HG03439 (cell line): ENCODE measurements around the gene WDFY4.

ENCODE experiments used
- ATAC-seq: cut with Tn5 transposase; IDR thresholded peaks from one replicate; pipeline ENCODE4 v1.9.1; 2021; ENCODE audit warnings: mild to moderate bottlenecking, moderate library complexity; ENCODE audit not compliant: unreplicated experiment

WDFY4 gene

DNA sequence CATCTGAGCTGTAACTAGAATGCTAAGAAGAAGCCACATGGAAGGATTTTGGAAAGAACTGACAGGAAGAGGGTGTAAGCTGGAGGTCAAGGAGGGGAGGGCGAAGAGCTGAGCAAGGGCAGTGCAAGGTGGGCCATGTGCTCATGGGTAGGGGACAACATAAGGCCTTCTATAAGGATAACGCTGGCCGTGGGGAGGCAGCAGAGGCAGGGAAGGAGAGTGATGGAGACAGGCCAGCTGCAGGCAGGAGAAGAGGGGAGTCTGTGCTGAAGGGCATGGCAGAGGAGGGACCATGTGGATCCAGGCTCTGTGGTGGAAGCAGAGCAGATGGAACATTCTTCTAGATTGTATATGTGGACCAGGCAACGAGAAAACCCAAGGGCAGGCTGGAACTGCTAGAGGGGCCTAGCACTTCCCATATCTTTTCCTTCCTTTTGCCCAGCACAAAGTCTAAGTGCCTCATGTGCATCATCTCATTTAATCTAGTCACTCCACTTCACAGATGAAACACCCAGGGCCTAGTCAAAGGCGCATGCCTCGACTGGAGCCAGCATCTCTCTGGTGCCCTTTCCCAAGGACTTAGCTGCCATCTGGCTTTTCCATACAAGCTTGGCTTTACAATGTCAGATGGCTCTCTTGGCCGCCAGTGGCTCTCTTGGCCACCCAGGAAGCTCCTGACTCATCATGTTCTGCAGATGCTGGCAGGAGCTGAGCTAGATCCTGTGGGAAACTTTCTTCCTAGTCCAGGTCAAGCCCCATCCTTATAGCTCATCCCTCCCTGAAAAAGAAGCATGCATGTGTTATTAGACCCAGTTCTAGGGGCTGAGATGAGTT lies 248.4 kb downstream of the WDFY4 start:
- ATAC-seq, result no peak

DNA sequence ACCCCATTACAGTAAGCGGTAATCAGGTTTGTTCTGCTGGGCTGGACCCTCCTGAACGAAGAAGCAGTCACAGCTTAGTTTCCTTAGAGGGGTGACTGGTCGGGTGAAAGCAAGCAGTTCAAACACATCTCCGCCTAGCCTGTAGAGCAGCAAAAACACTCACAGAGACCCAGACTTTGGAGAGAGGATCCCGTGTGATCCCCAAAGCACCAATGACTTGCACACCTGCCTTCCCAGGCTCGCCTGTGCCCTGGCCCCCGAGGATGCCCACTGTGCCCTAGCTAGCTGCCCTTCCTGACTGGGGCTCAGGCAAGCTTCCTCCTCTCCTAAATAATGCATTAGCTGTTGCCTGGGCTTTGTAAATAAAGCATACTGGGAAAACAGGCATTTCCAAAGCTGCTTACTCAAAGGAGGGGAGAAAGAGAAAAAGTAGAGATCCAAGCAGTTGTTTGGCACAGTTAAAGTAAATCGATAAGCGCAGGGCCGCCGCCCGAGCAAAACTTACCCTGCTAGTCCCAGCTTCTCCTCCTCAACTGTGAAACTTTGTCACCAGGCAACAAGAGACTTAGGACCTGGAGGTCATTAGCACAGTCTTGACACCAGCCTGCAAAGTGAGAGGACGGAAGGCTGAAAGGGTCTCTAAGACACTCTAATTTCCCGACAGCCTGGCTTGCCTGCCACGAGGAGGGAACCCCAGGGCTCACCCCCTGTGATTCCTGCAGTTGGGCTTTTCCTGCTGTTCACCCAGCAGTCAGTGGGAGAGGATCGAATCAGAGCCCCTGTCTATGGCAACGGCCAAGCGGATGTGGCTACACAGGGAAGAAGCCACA lies 250.2 kb downstream of the WDFY4 start:
- ATAC-seq, result no peak

DNA sequence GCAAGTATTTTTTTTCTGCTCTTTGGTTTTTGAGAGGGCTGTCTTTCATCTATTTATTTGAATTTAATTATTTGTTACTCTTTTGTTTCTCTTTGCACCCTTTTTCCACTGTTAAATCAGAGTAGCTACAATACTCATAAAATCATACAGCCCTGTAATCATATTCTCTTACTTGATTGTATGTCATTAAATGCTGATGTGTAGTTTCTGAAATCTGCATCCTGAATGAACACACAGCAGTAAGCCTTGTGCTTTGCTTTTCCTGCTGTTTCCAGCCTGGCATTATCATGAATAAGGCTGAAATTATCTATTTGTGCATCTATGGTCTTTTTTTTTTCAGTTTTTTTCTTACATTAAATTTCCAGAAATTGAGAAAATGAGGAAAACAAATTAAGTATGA lies 250.9 kb downstream of the WDFY4 start:
- no peak for ATAC-seq

DNA sequence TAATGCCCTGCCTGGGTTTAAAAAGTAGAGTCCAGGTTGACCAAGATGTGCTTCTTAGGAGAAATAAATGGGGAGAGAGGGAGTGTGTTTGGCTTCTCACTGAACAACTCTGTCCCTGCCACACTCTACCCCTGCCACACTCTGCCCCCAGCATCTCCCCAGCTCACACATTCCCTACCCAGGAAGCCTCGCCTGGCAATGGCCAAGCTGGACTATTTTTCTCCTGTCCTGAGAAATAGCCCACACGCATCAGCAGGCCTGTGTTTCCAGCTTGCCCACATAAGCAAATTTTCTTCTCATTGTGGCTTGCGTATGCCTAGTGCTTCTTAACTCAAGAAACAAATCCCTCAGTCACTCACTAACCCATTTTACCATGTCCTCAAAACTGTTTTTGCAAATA lies 253.1 kb downstream of the WDFY4 start:
- ATAC-seq, result no peak

DNA sequence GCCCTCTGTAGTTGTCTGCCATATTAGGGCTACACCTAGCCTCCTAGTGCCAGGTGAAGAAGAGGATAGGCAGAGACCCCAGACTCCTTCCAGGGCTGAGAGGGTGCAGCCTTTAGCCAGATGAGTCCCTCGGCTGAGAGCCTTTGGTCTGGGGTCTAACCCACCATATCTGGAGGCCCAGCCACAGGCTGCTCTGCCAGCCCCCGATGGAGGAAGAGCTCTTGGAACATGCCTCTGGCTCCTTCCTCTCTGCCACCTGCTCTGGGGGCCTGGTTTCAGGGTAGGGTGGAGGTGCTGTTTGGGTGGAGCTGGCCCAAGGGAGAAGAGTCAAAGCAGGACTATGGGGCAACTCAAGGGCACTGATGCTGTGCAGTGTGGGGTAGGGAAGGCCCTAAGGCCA lies 253.6 kb downstream of the WDFY4 start:
- no peak for ATAC-seq

DNA sequence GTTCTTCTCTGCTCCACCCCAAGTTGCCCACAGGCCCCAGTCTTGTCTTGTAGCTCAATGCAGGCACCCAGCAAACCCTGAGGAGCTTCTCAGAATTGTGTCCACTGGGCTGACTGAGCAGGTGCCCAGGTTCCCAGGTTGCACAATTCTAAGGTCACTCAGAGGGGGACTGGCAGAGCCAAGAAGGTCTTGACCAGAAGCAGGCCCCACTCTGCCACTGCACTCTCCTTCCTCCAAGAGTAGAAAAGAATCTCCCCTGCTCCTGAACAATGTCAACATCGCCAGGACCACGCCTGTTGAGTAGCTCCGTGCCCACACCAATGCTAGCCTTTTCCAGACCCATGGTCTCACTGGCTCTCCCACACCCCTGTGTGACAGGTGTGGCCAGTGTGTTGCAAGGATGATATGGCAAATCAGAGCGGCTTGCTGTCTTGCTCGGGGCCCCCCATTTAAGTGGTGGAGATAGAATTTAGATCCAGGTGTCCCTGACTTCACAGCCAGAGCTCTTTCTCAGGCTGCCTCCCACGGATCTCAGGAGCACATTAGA lies 254.4 kb downstream of the WDFY4 start:
- ATAC-seq, result no peak

DNA sequence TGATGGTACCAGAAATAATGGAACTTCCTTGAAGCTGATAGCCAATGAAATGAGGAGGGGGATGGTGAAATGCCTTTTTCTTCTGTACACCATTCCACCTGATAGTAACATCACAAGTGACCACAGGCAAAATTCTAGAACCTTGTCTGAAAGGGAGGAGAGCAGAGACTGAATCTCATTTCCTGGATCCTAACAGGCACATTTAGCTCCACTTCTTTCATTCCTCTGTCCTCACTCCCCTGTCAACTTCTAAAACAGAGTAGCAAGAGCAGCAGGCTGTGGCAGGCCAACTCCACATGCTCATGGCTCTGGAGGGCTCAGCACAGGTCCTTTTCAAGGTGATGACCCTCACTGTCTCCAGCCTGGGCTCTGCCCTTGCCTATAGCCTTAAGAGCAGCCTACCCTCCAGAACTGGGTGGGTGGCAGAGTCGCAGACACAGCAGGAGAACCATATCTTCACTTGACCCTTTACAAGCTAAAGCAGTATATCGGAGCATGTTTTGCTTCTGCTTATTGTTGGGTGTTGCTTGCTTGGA lies 255.2 kb downstream of the WDFY4 start, which contains the start of gene LRRC18:
Gene LRRC18, minus strand, starts transcription at position 51 of the 536 bp plus-strand sequence. CDS start 25,685 bp downstream, outside the sequence.
- no peak for ATAC-seq

DNA sequence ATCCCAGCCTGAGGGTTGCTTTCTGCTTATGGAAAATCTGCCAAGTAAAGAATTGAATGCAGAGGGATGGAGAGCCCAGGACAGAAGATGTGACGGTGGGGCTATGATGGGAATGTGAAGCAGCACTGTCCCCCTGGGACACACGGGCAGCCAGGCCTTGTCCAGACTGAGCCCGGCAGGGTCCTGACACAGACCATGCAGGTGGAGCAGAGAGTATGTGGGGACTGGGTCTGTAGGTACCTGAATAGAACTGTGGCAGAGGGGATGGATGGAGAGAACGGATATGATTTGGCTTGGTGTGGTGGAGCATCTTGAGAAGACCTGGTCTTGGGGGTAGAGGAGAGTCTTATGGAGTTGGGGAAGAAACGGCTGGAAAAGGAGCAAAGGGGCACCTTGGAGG lies 255.7 kb downstream of the WDFY4 start:
- ATAC-seq, result no peak

DNA sequence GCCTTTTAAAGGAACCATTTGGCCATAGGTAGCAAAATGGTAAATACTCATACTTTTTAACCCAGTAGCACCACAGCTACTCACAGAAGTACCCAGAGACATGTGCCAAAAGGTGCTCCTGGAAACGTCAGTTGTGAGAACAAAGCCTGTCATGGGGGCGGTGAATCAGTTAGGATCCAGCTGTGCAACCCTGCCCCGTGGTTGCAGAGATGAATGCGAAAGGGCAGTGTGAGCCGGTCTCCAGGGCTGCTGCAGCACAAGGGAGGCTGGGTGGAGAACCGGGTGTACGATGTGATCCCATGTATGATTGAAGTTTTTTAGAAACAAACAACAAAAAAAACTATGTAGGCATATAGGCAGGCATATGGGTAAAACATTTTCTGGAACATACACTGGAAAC lies 256.3 kb downstream of the WDFY4 start:
- no peak for ATAC-seq

DNA sequence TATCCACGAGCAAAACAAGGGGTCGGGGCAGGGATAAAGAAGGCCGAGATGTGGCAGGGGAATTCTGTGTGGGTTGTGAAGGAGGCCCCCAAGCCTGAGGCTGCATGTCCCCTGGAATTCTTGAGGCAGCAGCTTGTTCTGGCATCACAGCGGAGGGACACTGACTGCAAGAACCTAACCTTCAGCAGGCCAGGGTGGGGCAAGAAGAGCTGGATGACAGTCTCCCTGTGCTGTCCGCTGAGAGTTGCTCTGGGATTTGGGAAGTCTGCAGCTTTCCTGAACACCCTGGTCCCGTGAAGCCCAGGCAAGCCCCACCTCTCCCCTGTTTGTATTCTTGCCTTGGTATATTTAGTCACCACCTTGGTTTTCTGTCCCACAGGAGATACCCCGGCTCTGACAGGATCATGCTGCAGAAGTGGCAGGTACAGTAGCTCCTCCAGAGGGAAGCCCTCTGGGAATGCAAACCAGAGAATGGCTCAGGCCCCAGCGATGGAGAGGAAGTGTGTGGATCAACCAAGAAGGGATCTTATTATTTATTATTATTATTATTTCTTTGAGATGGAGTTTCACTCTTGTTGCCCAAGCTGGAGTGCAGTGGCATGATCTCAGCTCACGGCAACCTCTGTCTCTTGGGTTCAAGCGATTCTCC lies 256.9 kb downstream of the WDFY4 start:
- no peak for ATAC-seq

DNA sequence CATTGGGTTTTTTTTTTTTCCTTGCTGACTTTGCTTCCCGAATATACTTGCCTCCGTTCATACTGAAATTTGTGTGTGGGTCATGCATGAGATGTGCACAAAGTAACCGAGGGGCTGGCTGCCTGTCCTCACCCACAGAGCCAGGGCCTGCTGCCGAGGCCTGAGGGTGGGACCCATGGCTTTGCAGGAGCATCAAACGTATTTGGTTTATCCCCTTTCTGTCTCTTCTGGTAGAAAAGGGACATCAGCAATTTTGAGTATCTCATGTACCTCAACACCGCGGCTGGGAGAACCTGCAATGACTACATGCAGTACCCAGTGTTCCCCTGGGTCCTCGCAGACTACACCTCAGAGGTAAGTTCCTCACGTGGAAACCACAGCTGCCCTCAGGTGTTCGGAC lies 258.4 kb downstream of the WDFY4 start:
- no peak for ATAC-seq

DNA sequence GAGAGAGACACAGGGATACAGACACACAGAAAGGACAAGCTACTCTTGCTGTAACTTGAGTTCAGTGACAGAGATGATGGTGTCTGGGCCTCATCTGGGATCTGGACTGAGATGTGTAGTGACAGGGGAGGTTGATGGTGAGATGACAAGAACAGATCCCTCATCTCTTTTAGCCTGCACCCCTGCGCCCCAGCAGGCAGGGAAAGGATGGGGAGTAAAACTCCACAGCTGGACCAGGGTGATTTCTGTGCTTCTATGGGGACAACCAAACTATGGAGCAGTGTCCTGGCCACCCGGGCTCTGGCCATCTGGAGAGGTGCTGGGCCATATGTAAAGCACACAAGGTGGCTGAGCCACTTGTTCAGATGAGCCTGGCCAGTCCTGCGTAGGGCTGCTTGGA lies 259.5 kb downstream of the WDFY4 start:
- ATAC-seq, result no peak

DNA sequence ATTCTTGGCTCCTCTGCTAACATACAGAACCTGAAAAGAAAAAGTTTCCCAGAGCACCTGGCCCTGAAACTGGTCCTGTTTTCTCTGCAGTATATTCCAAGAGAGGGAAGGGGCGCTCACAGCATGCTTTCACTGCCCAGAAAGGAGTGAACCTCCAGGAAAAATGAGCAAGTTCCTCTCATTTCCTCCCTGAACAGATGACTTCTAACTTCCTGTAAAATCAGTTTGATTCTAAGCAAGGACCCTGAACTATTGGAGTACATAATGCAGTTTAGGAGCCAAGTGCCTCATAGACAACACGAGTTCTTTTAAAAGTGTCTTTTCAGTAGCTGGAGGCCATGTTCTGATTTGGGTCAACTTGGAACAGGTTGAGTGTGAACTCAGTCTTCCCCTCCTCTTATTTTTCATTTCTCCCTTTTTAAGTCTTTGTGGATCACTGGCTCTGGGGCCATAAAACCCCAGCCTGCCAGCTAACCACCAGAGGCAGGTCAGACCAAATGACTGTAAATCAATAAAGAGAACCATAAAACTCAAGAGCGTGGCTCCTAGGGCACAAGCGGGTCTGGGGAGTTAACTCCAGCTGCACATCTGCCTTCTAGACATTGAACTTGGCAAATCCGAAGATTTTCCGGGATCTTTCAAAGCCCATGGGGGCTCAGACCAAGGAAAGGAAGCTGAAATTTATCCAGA lies 260.9 kb downstream of the WDFY4 start:
- ATAC-seq, result no peak

DNA sequence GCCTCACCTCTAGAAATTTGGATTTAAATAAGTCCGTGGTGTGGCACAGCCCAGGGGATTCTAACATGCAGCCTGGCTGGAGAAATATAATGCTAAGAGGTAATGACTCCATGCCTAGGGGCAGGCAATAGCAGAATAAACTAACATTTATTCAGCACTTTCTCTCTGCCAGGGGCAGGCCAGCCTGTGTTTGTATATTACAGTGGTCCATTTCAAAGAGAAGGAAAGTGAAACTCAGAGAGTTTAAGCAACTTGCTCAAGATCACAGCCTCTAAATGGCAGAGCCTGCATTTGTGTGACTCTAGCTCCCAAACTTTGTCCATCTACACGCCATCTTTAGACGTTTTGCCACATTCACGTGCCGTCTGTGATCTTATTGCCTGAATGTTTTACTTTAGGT lies 261.7 kb downstream of the WDFY4 start:
- no peak for ATAC-seq

DNA sequence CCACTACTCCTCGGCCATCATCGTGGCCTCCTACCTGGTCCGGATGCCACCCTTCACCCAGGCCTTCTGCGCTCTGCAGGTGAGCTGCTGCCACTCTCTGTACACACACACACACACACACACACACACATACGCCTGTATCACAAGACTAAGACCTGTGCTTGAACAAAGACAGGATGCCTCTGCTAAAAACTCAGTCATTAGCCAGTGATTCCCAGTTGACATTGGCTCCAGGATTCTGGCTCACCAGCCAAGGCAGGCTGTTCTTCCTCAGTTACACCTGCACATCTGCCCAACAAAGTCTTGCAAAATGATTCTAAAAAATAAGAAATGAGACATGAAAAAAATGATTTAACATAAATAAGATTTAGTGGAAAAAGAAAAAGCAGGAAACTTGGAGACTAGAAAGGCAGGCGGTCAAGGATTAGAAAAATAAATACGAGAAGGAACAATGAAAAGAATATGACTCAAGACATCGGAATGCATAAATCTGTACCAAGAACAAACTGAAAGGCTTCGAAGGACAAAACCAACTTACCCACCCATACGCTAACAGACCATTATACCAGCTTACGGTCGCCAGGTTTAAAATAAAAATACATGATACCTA lies 262.3 kb downstream of the WDFY4 start:
- ATAC-seq, result no peak

DNA sequence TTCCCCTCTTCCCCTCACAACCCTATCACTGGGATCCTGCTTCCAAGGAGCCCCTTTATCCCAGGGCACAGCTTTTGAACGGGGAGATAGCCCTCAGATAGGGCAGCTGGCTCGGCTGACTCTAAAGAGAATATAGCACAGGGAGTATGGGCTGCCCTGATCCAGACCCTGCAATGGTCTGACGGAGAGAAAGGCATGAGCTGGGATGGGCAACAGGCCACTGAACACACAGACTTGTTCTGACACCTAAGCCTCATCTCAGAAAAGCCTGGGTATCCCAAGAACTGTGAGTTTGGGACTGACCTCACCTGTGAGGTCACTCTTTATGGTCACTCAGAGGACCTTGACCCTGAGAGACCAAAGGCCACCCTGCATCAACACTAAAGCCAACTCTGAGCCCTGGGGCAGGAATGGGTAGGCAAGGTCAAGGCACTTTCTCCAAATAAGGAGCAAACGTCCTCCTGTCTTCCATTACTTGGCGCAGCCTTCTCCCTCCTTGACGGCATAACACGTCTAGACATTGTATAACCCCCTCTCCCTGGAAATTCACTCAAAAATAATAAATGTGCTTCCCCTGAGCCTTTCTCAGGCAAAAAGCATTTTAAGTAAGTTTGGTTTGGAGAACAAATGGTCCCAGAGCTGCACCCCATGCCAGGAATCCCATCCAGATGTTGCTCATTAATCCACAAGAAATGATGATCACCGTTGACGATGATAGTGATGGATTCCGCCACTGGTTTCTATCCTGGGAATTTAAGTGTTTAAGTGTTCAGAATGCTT lies 263.2 kb downstream of the WDFY4 start:
- ATAC-seq, result no peak

DNA sequence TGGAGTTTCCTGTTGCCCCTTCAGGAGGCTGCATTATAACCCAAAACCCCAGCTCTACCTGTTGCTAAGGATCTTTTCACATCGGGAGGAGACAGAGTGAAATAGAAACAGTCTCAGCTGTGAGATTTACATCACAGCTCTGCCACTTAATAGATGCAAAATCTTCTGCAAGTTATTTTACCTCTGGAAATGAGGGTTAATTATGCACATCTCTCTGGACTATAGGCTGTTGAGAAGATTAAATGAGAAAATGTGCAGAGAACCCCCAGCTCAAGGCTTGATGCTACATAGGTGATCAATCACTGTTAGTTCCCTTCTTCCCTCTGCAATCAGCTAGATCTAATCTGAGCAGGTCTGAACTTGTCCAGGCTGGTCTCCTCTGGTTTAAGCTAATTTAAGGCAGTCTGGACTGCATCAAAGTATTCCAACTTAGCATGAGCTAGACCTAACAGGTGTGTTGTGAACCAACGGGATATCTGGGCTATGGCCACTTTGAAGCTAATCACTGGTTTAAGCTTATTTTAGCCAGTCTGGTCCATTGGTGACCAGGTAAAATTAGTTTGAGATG lies 263.9 kb downstream of the WDFY4 start:
- no peak for ATAC-seq

DNA sequence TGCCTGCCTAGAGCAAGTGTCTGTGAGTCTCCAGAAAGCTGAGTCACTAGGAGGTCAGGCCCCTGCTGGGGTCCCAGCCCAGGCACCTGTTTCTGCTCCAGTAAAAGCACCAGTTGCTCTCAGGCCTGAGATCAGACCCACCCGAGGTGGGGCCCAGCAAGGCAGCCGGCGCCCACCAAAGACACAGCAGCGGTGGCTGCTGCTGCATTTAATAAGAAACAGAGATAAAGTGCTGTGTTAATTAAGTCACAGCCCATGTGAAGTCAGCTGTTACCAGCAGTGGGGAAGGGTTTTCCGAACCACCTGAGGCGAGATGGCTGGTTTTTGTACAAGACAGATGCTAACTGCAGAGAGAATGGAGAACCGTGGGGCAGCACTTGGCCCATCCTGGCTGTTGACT lies 267.0 kb downstream of the WDFY4 start:
- no peak for ATAC-seq
